RWPE2 (cell line): ENCODE measurements around the gene RAPH1.

Experiments used
- ATAC-seq: fragments of 200-7000 bp; cut with Tn5 transposase; 3 replicates; pipeline ENCODE4 v1.9.1; 2021; ENCODE audit warnings: low read depth
- DNase-seq: peaks from one replicate; pipeline ENCODE4 v3.0.0-alpha.2; 2020; ENCODE audit warnings: low spot score
- H3K27ac ChIP-seq: fragments of 450-650 bp; 2 replicates; pipeline ENCODE4 v1.5.1; 2017; ENCODE audit warnings: mild to moderate bottlenecking; ENCODE audit not compliant: poor library complexity, severe bottlenecking
- H3K27me3 ChIP-seq: fragments of 250-450 bp; sonication (Bioruptor Pico); 2 replicates; pipeline ENCODE4 v1.5.1; 2021; ENCODE audit warnings: mild to moderate bottlenecking, moderate library complexity; ENCODE audit not compliant: insufficient read depth, poor library complexity, severe bottlenecking
- H3K36me3 ChIP-seq: fragments of 250-450 bp; sonication (Bioruptor Pico); 2 replicates; pipeline ENCODE4 v1.5.1; 2020; ENCODE audit warnings: low read depth, mild to moderate bottlenecking, moderate library complexity
- H3K4me1 ChIP-seq: fragments of 250-450 bp; sonication (Bioruptor Pico); 2 replicates; pipeline ENCODE4 v1.5.1; 2021; ENCODE audit warnings: mild to moderate bottlenecking, moderate library complexity; ENCODE audit not compliant: insufficient read depth, poor library complexity, severe bottlenecking
- H3K4me3 ChIP-seq: fragments of 250-450 bp; sonication (Bioruptor Pico); 2 replicates; pipeline ENCODE4 v1.5.1; 2021; ENCODE audit warnings: mild to moderate bottlenecking, moderate library complexity; ENCODE audit not compliant: severe bottlenecking
- H3K9me3 ChIP-seq: fragments of 250-450 bp; sonication (Bioruptor Pico); 2 replicates; pipeline ENCODE4 v1.5.1; 2021; ENCODE audit warnings: mild to moderate bottlenecking, moderate library complexity; ENCODE audit not compliant: severe bottlenecking
- TF ChIP-seq, protein P1 (sequence below): fragments of 450-650 bp; IDR thresholded peaks from one replicate; pipeline ENCODE4 v1.5.1; 2017; ENCODE audit warnings: mild to moderate bottlenecking, moderate library complexity; ENCODE audit not compliant: poor library complexity, severe bottlenecking

RAPH1 gene

GRCh38 chr2:203471323-203471722, 63.8 kb downstream of the RAPH1 start:
- DNase-seq = no peak
- Histone ChIP-seq H3K27ac (no peak overlapping the region), H3K9me3 (peaks cover 2% of the 10 kb centered on the region), H3K36me3 (peaks cover 18% of the 10 kb centered on the region), H3K4me3 (no peak overlapping the region), H3K4me1 (no peaks in the 10 kb centered on the region), H3K27me3 (no peaks in the 10 kb centered on the region)
- no peak for ATAC-seq
- TF ChIP-seq, protein P1, sequence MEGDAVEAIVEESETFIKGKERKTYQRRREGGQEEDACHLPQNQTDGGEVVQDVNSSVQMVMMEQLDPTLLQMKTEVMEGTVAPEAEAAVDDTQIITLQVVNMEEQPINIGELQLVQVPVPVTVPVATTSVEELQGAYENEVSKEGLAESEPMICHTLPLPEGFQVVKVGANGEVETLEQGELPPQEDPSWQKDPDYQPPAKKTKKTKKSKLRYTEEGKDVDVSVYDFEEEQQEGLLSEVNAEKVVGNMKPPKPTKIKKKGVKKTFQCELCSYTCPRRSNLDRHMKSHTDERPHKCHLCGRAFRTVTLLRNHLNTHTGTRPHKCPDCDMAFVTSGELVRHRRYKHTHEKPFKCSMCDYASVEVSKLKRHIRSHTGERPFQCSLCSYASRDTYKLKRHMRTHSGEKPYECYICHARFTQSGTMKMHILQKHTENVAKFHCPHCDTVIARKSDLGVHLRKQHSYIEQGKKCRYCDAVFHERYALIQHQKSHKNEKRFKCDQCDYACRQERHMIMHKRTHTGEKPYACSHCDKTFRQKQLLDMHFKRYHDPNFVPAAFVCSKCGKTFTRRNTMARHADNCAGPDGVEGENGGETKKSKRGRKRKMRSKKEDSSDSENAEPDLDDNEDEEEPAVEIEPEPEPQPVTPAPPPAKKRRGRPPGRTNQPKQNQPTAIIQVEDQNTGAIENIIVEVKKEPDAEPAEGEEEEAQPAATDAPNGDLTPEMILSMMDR = no peak

DNA sequence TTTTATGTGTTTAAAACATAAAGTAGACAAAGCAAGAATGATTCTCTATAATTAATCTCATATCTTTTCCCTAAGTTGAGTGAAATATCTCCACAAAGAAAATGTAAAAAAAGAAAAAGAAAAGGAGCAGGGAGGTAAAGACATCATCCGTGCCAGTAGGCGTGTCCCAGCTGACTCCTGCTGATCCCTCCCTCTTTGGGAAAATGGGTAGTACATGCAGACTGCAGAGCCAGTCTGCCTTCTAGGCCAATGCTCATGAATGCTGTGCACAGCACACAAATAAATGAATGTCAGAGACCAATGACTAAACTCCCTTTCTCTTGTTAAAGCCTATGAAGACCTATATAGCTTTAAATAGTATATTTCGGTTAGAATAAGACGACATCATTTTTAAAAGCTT, 64.7 kb downstream of the RAPH1 start:
- H3K27me3 ChIP-seq = no peaks in the 10 kb centered on the region

DNA sequence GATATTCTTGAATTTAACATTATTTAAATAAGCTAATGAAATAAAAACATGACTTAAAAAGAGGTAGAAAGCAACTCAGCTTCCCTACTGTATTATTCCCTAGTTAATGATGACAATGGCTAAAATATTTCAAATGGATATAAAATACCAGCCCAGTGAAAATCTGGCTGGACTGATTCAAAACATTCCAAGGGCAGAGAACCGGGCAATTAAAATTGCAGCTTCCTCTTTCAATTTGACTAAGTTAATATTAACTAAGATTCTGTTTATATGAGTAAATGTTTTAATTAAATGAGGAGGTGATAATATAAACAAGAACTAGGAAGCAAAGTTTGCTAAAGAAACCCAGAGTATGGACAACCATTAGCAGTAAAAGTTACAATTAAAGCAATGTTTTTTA, 65.6 kb downstream of the RAPH1 start:
- Histone ChIP-seq H3K4me1 (no peaks in the 10 kb centered on the region), H3K27ac (no peak overlapping the region), H3K27me3 (no peaks in the 10 kb centered on the region), H3K4me3 (no peak overlapping the region), H3K36me3 (0 out of 2 replicates have a peak, but pooled peaks cover 9% of the 10 kb centered on the region), H3K9me3 (peaks cover 2% of the 10 kb centered on the region)
- no peak for ATAC-seq
- no peak for DNase-seq
- TF ChIP-seq, protein P1 = no peak

More for the DNA sequence above, 64.7 kb downstream of the RAPH1 start:
- ATAC-seq (no peak), DNase-seq (no peak)
- no peak overlapping the region for H3K27ac ChIP-seq
- no peak overlapping the region for H3K4me3 ChIP-seq
- no peaks in the 10 kb centered on the region for H3K4me1 ChIP-seq
- H3K9me3 ChIP-seq = peaks cover 2% of the 10 kb centered on the region
- TF ChIP-seq, protein P1 = no peak
- peaks cover 11% of the 10 kb centered on the region for H3K36me3 ChIP-seq

- Histone ChIP-seq H3K4me3 (no peak overlapping the region), H3K36me3 (peaks cover 44% of the 10 kb centered on the region), H3K4me1 (no peaks in the 10 kb centered on the region), H3K9me3 (peaks cover 2% of the 10 kb centered on the region), H3K27me3 (no peaks in the 10 kb centered on the region), H3K27ac (no peak overlapping the region)
- DNase-seq = no peak
- TF ChIP-seq, protein P1 = no peak
- ATAC-seq = no peak
Observed at GRCh38 chr2:203463266-203463678, 71.8 kb downstream of the RAPH1 start.

GRCh38 chr2:203462308-203462707, 72.8 kb downstream of the RAPH1 start:
- TF ChIP-seq, protein P1 = no peak
- H3K36me3 ChIP-seq = peaks cover 54% of the 10 kb centered on the region
- no peaks in the 10 kb centered on the region for H3K4me1 ChIP-seq
- ATAC-seq (no peak), DNase-seq (no peak)
- H3K9me3 ChIP-seq = no peaks in the 10 kb centered on the region
- no peaks in the 10 kb centered on the region for H3K27me3 ChIP-seq
- no peak overlapping the region for H3K4me3 ChIP-seq
- H3K27ac ChIP-seq = no peak overlapping the region
